GM12878 (cell line): ENCODE results near the gene BCR. TPM values are rescaled to one million over a fixed set of nuclear protein-coding genes. Genes with fewer than 3 reads are reported as not detected.
A peak's percentile ranks its signal among the peaks of the same experiment; 100 is the strongest.

Source experiments
- ATAC-seq: fragments of 200-7000 bp; cut with Tn5 transposase; 3 replicates; pipeline ENCODE4 v1.9.1; 2020; ENCODE audit warnings: mild to moderate bottlenecking, moderate library complexity
- BruUV-seq: library from RNA; stranded (reverse); fragments of 400-500 nt; replicated peaks from 2 replicates; lab custom pipeline; 2021; lab: Mats Ljungman, UMichigan
- CTCF ChIA-PET: fragments of 300-600 bp; sonication (Branson Sonifier 250); formaldehyde crosslinking; extraction: SDS; loops from one replicate; lab custom pipeline; 2021; ENCODE audit warnings: inconsistent platforms; lab: Yijun Ruan, JAX
- POLR2A ChIA-PET: fragments of 350-600 bp; formaldehyde crosslinking; extraction: SDS; loops from one replicate; lab custom pipeline; 2021; ENCODE audit warnings: inconsistent platforms; lab: Charles Lee
- RAD21 ChIA-PET: fragments of 300-600 bp; sonication (Branson Sonifier 250); formaldehyde crosslinking; loops from one replicate; lab custom pipeline; 2023; ENCODE audit warnings: antibody characterized with exemption; ENCODE audit not compliant: unreplicated experiment; lab: Charles Lee
- SMC1A ChIA-PET: fragments of 300-600 bp; sonication (Branson Sonifier 250); formaldehyde crosslinking; loops from one replicate; lab custom pipeline; 2023; ENCODE audit not compliant: unreplicated experiment, uncharacterized antibody; lab: Charles Lee
- DNase-seq: peaks from one replicate; pipeline ENCODE4 v3.0.0-alpha.2; 2011; ENCODE audit warnings: low read depth, low spot score
- FAIRE-seq: peaks from 3 replicates; lab custom pipeline; 2011; peaks lifted over from hg19 to GRCh38; lab: Jason Lieb, UNC
- H2AFZ ChIP-seq: 2 replicates; pipeline ENCODE4 v1.6.0; 2011; ENCODE audit warnings: low read depth, low read length, control low read depth; ENCODE audit not compliant: control insufficient read depth
- H3K27ac ChIP-seq: 2 replicates; pipeline ENCODE4 v1.5.1; 2011; ENCODE audit warnings: control low read depth; ENCODE audit not compliant: control insufficient read depth, insufficient read depth
- H3K27me3 ChIP-seq, 2 experiments: replicated peaks in 1 of 2; 2 replicates each; pipeline versions ENCODE4 v1.6.0 to v1.6.1; 2011; ENCODE audit warnings: low read length in 1 of 2; ENCODE audit not compliant: control insufficient read depth in 2 of 2, insufficient read depth in 2 of 2
- H3K36me3 ChIP-seq, 2 experiments: 2 replicates each; pipeline ENCODE4 v1.5.1; 2011; ENCODE audit warnings: low read length in 1 of 2; ENCODE audit not compliant: control insufficient read depth in 2 of 2, insufficient read depth in 2 of 2
- H3K4me1 ChIP-seq: 2 replicates; pipeline ENCODE4 v1.6.1; 2011; ENCODE audit warnings: mild to moderate bottlenecking, low read length, moderate library complexity, mixed read lengths; ENCODE audit not compliant: control insufficient read depth, insufficient read depth
- H3K4me2 ChIP-seq: 2 replicates; pipeline ENCODE4 v1.6.0; 2011; ENCODE audit warnings: control low read depth; ENCODE audit not compliant: control insufficient read depth, insufficient read depth
- H3K4me3 ChIP-seq: fragments of 200-600 bp; sonication (generic); 2 replicates; pipeline ENCODE4 v1.5.1; 2016
- H3K79me2 ChIP-seq: 2 replicates; pipeline ENCODE4 v1.6.0; 2011; ENCODE audit warnings: low read length; ENCODE audit not compliant: control insufficient read depth, insufficient read depth
- H3K9ac ChIP-seq: 2 replicates; pipeline ENCODE4 v1.8.0; 2011; ENCODE audit warnings: low read length, control low read depth, mixed read lengths; ENCODE audit not compliant: control insufficient read depth, insufficient read depth
- H3K9me3 ChIP-seq: replicated peaks from 3 replicates; pipeline ENCODE4 v1.5.1; 2011; ENCODE audit warnings: mild to moderate bottlenecking, low read length; ENCODE audit not compliant: control insufficient read depth, insufficient read depth
- H4K20me1 ChIP-seq: 2 replicates; pipeline ENCODE4 v1.6.0; 2011; ENCODE audit not compliant: control insufficient read depth, insufficient read depth
- EED ChIP-seq: sonication (generic); IDR thresholded peaks from 2 replicates; pipeline ENCODE4 v1.6.1; 2016; ENCODE audit warnings: antibody characterized with exemption, low read depth
- MEF2B ChIP-seq: fragments of 450-650 bp; IDR thresholded peaks from 2 replicates; pipeline ENCODE4 v1.6.1; 2018; ENCODE audit warnings: mild to moderate bottlenecking, moderate library complexity; ENCODE audit not compliant: partially characterized antibody, poor library complexity, severe bottlenecking
- MLLT1 ChIP-seq: fragments of 450-650 bp; IDR thresholded peaks from 2 replicates; pipeline ENCODE4 v1.6.1; 2016; ENCODE audit warnings: mild to moderate bottlenecking
- NR2F1 ChIP-seq: fragments of 450-650 bp; conservative IDR thresholded peaks from 2 replicates; pipeline ENCODE4 v1.6.1; 2017; ENCODE audit warnings: mild to moderate bottlenecking
- PKNOX1 ChIP-seq: fragments of 450-650 bp; IDR thresholded peaks from 2 replicates; pipeline ENCODE4 v1.6.1; 2016; ENCODE audit warnings: mild to moderate bottlenecking
- RAD51 ChIP-seq: fragments of 450-650 bp; IDR thresholded peaks from 2 replicates; pipeline ENCODE4 v1.6.1; 2016; ENCODE audit warnings: moderate library complexity, mild to moderate bottlenecking, inconsistent platforms
- SIN3A ChIP-seq: IDR thresholded peaks from 2 replicates; pipeline ENCODE4 v1.6.1; 2012; ENCODE audit warnings: low read depth, low read length, improper control_type of control experiment
- SREBF2 ChIP-seq: IDR thresholded peaks from 2 replicates; pipeline ENCODE4 v1.6.1; 2012; ENCODE audit warnings: mild to moderate bottlenecking, low read length
- WGBS: methylation state at CpG from one replicate; pipeline ENCODE4 v1.1.6; 2016; ENCODE audit warnings: low lambda C conversion rate; ENCODE audit not compliant: insufficient replicate concordance, insufficient coverage; ENCODE audit errors: missing lambda C conversion rate; 5-methylcytosine and 5-hydroxymethylcytosine counted together
- in situ Hi-C: fragments of 300-500 bp; cut with MboI; formaldehyde crosslinking; loops from 9 replicates; pipeline ENCODE4 v1.14.3; 2018; ENCODE audit warnings: mixed read lengths
- intact Hi-C: fragments of 100-400 bp; cut with micrococcal nuclease; formaldehyde crosslinking; loops from one replicate; pipeline ENCODE4 v1.14.2; 2022; ENCODE audit not compliant: unreplicated experiment
- polyA plus RNA-seq, 11 experiments: library from polyadenylated mRNA; depleted of rRNA in 4 of 11; unstranded in 6 of 11; stranded (reverse) in 5 of 11; fragments of >200 nt; fragmentation: Nextera tagmentation in 4 of 11; fragmentation: Illumina TruSeq in 1 of 11; extraction: Ambion mirVana in 4 of 11; extraction: Trizol in 1 of 11; gene quantifications; 1 replicate in 1 of 11; 2 replicates in 10 of 11; pipeline versions ENCODE4 v1.2.1 to v1.2.3, GENCODE V29; 2011 to 2016; ENCODE audit warnings: inconsistent platforms in 2 of 11, missing spikeins in 2 of 11, low read depth in 1 of 11
- total RNA-seq, 4 experiments: library from RNA; depleted of rRNA in 3 of 4; stranded (reverse); fragments of >200 nt in 3 of 4; fragmentation: Illumina TruSeq in 1 of 4; extraction: Trizol in 1 of 4; gene quantifications; 2 replicates each; pipeline versions ENCODE4 v1.2.1 to v1.2.3, GENCODE V29; 2013 to 2021
- TF ChIP-seq, protein P1 (sequence below): IDR thresholded peaks from 2 replicates; pipeline ENCODE4 v1.6.1; 2011; ENCODE audit warnings: mild to moderate bottlenecking, low read depth, low read length, moderate library complexity; ENCODE audit not compliant: insufficient replicate concordance

BCR gene
- total and polyA plus RNA-seq, 10 of the 15 experiments (the other 5 are each of a cell fraction or from before 2014, with no cell fraction given), result 1.7 to 64.7 (median 18.4) TPM

GRCh38 chr22:23179381-23180299, 669 bp upstream of the BCR start:
- no peak for DNase-seq

More at GRCh38 chr22:23179381-23180299, 669 bp upstream of the BCR start:
- Histone ChIP-seq H4K20me1 (0 out of 2 replicates have a peak, but pooled peaks cover 5% of the 10 kb centered on the region), H3K4me3 (peak overlapping the region; percentile 44; the same call in 1 of the 2 replicates), H3K9me3 (peaks cover 1% of the 10 kb centered on the region; the same call in 1 of the 3 replicates), H2AFZ (peak overlapping the region; percentile 37), H3K4me2 (peak overlapping the region; percentile 72), H3K27ac (no peak overlapping the region), H3K9ac (peak overlapping the region; percentile 29; the same call in 1 of the 2 replicates), H3K4me1 (peaks cover 62% of the 10 kb centered on the region), H3K79me2 (peaks cover 38% of the 10 kb centered on the region), H3K36me3 (no peaks in the 10 kb centered on the region; a peak in 1 of 4 replicates), H3K27me3 (no peaks in the 10 kb centered on the region)
- SMC1A ChIA-PET, result interaction anchor here (0.7 to 4.9 kb wide), 4 partner anchors 42 to 219 kb away, joined by 4 to 57 read pairs (median 6); no protein-coding TSS in a partner anchor
- peak; percentile 36 for ATAC-seq
- RAD21 ChIA-PET, result interaction anchor here (0.9 to 13.6 kb wide), 8 partner anchors 34 to 220 kb away, joined by 3 to 167 read pairs (median 6); partner anchors contain the start of genes RAB36 and RSPH14
- TF ChIP-seq MEF2B (peak; percentile 34), EED (no peak), PKNOX1 (peak; percentile 24; the same call in 1 of the 2 replicates), RAD51 (peak; percentile 46; the same call in 1 of the 2 replicates), NR2F1 (peak; percentile 18; the same call in 1 of the 2 replicates), MLLT1 (0 out of 2 replicates have a peak, but pooled peaks have one; percentile 9), SREBF2 (no peak), SIN3A (0 out of 2 replicates have a peak, but pooled peaks have one; percentile 18)
- TF ChIP-seq, protein P1, sequence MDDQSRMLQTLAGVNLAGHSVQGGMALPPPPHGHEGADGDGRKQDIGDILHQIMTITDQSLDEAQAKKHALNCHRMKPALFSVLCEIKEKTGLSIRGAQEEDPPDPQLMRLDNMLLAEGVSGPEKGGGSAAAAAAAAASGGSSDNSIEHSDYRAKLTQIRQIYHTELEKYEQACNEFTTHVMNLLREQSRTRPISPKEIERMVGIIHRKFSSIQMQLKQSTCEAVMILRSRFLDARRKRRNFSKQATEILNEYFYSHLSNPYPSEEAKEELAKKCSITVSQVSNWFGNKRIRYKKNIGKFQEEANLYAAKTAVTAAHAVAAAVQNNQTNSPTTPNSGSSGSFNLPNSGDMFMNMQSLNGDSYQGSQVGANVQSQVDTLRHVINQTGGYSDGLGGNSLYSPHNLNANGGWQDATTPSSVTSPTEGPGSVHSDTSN, result peak; percentile 48
- POLR2A ChIA-PET, result interaction anchor here (0.9 to 1.5 kb wide), 2 partner anchors 35 to 103 kb away, joined by 3 read pairs; no protein-coding TSS in a partner anchor
- 67% methylated on average over 25 of the region's 25 CpGs for WGBS
- intact Hi-C loops (loop anchor here (5.0 kb wide), 2 partner anchors 38 to 42 kb away; no protein-coding TSS in a partner anchor), in situ Hi-C loops (loop anchor here (5.0 kb wide), 2 partner anchors 98 to 208 kb away; no protein-coding TSS in a partner anchor)
- CTCF ChIA-PET, result interaction anchor here (0.9 to 13.6 kb wide), 13 partner anchors 8 to 219 kb away, joined by 3 to 209 read pairs (median 6); no protein-coding TSS in a partner anchor
- no TSS peak for BruUV-seq
- no peak for FAIRE-seq
